Effector memory CD4-positive, alpha-beta T cell (primary cell): ENCODE measurements around the gene PELI2.

ENCODE experiments used
- DNase-seq, 3 donors: peaks; one replicate each; pipeline ENCODE4 v3.0.0-alpha.2; 2020
- H3K27ac ChIP-seq: 2 replicates; pipeline ENCODE4 v1.7.0; 2013; ENCODE audit warnings: mild to moderate bottlenecking, low read length, moderate library complexity; ENCODE audit not compliant: insufficient read depth, poor library complexity, severe bottlenecking
- H3K27me3 ChIP-seq: replicated peaks from 2 replicates; pipeline ENCODE4 v1.7.0; 2013; ENCODE audit warnings: mild to moderate bottlenecking, low read length; ENCODE audit not compliant: insufficient read depth, control insufficient read depth, poor library complexity, severe bottlenecking
- H3K36me3 ChIP-seq: 2 replicates; pipeline ENCODE4 v1.7.0; 2013; ENCODE audit warnings: mild to moderate bottlenecking, low read length, moderate library complexity; ENCODE audit not compliant: control insufficient read depth, insufficient read depth
- H3K4me1 ChIP-seq: 2 replicates; pipeline ENCODE4 v1.7.0; 2013; ENCODE audit warnings: low read length, mild to moderate bottlenecking; ENCODE audit not compliant: control insufficient read depth, insufficient read depth, poor library complexity, severe bottlenecking
- H3K4me3 ChIP-seq: 2 replicates; pipeline ENCODE4 v1.7.0; 2013; ENCODE audit warnings: low read length, low read depth, mild to moderate bottlenecking; ENCODE audit not compliant: insufficient read depth, poor library complexity, severe bottlenecking
- H3K9me3 ChIP-seq: 2 replicates; pipeline ENCODE4 v1.7.0; 2013; ENCODE audit warnings: mild to moderate bottlenecking, low read length, moderate library complexity; ENCODE audit not compliant: control insufficient read depth

The PELI2 gene

DNA sequence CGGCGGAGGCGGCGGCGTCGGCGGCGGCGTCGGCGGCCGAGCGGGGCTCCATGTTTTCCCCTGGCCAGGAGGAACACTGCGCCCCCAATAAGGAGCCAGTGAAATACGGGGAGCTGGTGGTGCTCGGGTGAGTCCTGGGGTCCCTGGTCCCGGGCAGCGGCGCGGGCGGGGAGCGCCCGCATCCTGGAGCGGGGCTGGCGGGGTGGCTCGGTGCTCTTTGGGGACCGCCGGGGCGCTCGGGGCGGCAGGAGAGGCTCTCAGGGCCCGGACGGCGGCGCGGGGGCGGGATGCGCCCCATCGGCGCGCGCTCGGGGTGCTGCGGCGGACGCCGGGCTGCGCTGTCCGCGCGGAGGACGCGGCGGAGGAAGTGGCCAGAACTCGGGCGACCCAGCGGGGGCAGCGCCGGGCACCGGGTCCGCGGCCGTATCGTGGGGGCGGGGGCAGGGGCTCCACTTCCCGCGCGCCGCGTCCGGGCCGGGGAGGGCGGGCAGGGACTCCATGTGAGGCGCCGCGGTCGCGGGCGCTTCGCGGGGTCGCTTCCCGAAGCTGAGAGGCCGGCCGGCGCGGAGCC lies 485 bp downstream of the PELI2 start:
- no peaks in the 10 kb centered on the region for H3K9me3 ChIP-seq
- peak in 2 of 3 donors; percentile 4 to 15 for DNase-seq
- peak overlapping the region; percentile 72 for H3K4me3 ChIP-seq
- H3K27ac ChIP-seq = peak overlapping the region; percentile 52
- H3K27me3 ChIP-seq = no peaks in the 10 kb centered on the region
- H3K36me3 ChIP-seq = no peaks in the 10 kb centered on the region
- H3K4me1 ChIP-seq = peaks cover 8% of the 10 kb centered on the region

DNA sequence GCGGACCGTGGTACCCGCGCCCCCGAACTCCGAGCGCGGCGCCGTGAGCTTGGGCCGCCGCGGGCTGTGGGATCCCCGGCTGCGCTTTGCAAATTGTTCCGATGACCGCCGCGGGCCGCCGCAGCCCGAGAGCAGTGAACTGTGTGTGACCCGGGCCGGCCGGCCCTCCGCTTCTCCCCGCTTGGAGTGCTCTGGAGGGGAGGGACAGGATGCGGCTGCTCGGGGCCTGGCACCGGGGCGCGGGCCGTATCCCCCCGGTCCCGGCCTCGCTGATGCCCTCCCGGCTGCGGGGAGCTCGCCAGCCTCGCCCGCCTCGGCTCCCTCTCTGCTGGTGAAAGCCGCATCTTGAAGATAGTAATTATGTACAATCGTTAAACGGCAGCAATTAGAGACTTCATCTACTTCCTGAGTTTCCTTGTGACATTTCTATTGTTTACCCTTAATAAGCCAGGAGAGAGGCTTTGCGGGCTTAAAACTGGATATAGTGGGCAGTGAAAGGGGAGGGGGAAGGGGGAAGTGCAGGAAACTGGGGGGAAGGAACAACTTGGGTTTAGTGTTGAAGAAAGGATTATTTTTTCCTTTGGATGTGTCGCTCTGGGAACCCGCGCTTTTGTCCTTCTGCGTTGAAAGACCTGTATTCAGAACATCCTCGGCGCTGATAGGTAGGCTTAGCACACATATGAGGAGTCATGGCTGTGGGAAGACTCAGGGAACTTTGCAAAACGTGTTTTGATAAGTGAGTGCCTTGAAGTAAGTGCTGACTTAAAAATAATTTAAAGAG lies 1.2 kb downstream of the PELI2 start:
- H3K4me1 ChIP-seq = peaks cover 8% of the 10 kb centered on the region
- H3K27me3 ChIP-seq = no peaks in the 10 kb centered on the region
- H3K4me3 ChIP-seq = peak overlapping the region; percentile 72
- H3K27ac ChIP-seq = no peak overlapping the region
- no peaks in the 10 kb centered on the region for H3K36me3 ChIP-seq
- peak in 1 of 3 donors; percentile 6 for DNase-seq
- H3K9me3 ChIP-seq = no peaks in the 10 kb centered on the region

DNA sequence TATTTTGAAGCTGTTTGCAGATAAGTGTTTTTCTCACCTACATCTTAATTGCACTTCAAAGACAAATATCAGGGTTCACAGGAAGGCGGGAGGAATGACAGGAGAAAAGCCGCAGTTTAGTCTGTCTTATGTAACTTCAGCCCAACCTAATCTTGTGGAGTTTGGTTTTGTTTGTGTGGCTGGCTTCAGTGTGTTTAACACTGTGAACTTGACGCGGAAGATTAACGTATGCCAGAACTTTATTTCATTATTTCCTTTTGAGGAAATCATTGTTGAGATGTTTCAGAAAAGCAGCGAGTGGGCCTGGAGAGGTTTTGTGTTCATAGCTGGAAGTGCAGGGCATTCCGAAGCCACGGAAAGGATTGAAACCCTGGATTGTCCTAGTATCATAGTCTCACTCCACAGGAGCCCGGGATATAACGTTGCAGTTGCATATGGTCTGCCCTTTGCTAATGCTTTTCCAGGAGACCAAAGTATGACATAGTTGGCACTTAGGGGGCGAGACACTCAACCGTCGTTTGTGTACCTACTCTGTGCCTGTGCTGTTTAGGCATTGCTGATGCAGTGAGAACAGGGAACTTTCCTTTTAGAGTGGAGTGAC lies 2.0 kb downstream of the PELI2 start:
- H3K4me3 ChIP-seq = peak overlapping the region; percentile 72
- H3K4me1 ChIP-seq = peaks cover 8% of the 10 kb centered on the region
- H3K27me3 ChIP-seq = no peaks in the 10 kb centered on the region
- H3K27ac ChIP-seq = no peak overlapping the region
- DNase-seq = no peak
- H3K36me3 ChIP-seq = no peaks in the 10 kb centered on the region
- H3K9me3 ChIP-seq = no peaks in the 10 kb centered on the region

DNA sequence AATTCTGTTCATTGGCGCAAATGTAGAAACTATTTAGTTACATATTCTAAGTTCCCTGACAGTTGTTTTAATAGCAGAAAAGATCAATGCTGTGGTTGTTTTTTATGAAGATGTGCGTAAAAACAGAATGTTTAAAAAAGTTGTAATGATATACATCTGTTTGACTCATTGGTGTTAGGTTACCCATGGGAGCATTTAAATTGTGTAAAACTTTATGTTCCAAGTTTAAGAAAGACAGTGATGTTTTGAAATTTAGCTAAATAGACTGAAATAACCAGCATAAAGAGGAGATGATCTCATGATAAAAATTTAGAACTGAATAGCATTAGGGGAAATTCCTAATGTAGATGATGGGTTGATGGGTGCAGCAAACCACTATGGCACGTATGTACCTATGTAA lies 3.6 kb downstream of the PELI2 start:
- DNase-seq = no peak
- Histone ChIP-seq H3K9me3 (no peaks in the 10 kb centered on the region), H3K4me1 (peaks cover 8% of the 10 kb centered on the region), H3K36me3 (no peaks in the 10 kb centered on the region), H3K27ac (no peak overlapping the region), H3K4me3 (no peak overlapping the region), H3K27me3 (no peaks in the 10 kb centered on the region)

DNA sequence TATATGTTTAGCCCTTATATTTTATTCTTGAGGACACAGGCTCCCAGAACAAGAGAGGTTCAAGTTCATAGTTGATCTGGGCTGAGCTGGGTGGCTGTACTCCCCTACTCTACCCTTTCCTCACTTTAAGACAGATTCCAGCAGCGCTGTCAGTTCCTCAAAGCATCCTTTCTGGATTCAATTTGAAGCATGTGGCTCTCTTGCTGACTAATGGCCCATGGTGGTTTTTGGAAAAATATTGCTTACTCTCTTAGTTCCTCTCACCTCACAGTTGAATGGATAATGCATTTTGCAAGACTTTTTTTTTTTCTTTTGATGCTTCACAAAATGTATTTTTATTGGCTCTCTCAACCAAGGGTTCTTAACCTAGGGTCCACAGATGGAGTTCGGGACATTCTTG lies 4.1 kb downstream of the PELI2 start:
- DNase-seq = no peak
- Histone ChIP-seq H3K27ac (no peak overlapping the region), H3K36me3 (no peaks in the 10 kb centered on the region), H3K4me3 (no peak overlapping the region), H3K9me3 (no peaks in the 10 kb centered on the region), H3K27me3 (no peaks in the 10 kb centered on the region), H3K4me1 (peaks cover 5% of the 10 kb centered on the region)

DNA sequence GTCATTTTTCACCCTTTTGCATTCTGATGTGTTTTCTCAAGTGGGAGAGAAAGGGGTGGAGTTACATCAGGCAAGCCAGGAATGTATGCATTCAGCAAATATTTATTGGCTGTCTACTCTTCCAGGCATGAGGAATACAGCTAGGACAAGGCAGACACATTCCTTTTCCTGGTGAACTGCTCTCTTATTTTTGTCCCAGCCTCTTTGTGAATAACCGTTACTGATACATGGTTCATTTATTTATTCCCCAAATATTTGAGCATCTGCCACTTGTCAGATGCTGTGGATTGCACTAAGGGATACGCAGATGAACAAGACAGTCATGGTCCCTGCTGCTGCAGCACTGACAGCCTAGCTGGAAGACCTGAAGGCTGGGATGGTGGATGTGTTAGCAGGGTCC lies 6.1 kb downstream of the PELI2 start:
- H3K36me3 ChIP-seq = no peaks in the 10 kb centered on the region
- no peaks in the 10 kb centered on the region for H3K27me3 ChIP-seq
- no peak overlapping the region for H3K27ac ChIP-seq
- DNase-seq = no peak
- no peaks in the 10 kb centered on the region for H3K9me3 ChIP-seq
- H3K4me3 ChIP-seq = no peak overlapping the region
- no peaks in the 10 kb centered on the region for H3K4me1 ChIP-seq

DNA sequence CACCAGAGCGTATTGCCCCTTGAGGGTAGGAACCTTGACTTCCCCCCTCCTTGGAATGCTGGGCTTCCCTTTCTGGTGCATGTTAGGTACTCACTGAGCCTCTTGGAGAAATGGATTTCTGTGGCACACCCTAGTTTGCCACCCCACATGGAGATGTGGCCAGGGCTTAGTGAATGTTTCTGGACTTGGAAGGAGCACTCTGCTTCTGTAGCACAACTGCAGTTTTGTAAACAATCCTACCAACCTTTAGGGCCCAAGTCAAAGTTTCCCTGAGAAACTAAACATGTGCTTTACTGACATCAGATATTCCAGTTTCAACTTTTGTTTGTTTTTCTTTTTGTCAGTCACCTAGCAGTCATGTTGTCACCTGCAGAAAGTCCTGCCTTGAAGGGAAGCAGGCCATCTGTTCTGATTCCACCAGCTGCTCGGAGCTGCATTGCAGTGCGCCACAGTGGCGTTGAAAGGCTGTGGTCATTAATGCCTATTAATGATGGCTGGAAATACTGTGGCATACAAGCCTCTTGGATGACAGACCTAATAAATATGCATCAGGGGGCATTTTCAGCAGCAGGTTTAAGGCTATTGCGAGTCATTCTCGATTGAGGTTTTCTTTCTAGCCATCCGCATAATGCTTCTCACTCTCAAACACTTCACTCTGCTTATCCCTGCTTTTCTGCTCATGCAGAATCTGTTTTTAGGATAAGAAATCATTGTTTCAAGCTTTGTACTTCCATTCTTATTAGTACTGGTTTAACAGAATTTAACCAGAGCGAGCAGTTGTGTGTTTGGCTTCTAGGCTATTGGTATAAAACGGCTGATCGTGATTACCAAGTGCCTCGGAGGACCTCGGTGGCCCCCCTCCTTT lies 7.8 kb downstream of the PELI2 start:
- Histone ChIP-seq H3K4me3 (no peak overlapping the region), H3K36me3 (no peaks in the 10 kb centered on the region), H3K27ac (no peak overlapping the region), H3K4me1 (no peaks in the 10 kb centered on the region), H3K9me3 (no peaks in the 10 kb centered on the region), H3K27me3 (no peaks in the 10 kb centered on the region)
- DNase-seq = no peak

DNA sequence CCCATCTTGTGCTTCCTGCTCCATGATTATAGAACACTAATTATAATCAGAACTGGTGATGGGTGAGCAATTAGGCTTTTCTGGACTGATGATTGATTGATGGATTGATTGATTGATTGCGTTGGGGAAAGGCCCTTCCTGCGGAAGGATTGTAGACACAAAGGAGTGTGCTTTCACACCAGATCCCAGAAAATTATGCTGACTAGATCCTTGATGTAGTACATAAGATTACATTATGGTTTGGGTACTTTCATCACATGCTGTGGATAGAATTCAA lies 8.4 kb downstream of the PELI2 start:
- Histone ChIP-seq H3K36me3 (no peaks in the 10 kb centered on the region), H3K9me3 (no peaks in the 10 kb centered on the region), H3K27ac (no peak overlapping the region), H3K27me3 (no peaks in the 10 kb centered on the region), H3K4me1 (no peaks in the 10 kb centered on the region), H3K4me3 (no peak overlapping the region)
- DNase-seq = no peak

DNA sequence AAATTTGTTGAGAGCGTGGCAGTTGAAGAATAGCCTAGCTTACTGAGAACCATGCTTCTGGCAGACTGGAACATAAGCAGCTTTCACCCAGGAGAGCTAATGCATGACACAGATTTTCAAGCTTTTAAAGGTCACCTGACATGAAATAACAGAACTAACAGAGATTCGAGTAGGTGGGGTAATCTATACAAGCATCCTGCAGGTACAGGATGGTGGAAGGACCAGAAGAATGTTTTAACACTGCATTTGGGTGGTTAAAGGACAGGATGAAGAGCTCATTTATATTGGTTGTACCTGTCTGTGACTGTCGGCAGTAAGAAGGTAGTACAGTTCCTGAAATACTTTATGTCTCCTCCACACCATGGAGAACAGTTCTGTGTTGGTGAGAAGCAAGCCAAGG lies 8.9 kb downstream of the PELI2 start:
- DNase-seq = no peak
- no peak overlapping the region for H3K27ac ChIP-seq
- no peaks in the 10 kb centered on the region for H3K27me3 ChIP-seq
- no peaks in the 10 kb centered on the region for H3K4me1 ChIP-seq
- no peaks in the 10 kb centered on the region for H3K9me3 ChIP-seq
- H3K36me3 ChIP-seq = no peaks in the 10 kb centered on the region
- H3K4me3 ChIP-seq = no peak overlapping the region

DNA sequence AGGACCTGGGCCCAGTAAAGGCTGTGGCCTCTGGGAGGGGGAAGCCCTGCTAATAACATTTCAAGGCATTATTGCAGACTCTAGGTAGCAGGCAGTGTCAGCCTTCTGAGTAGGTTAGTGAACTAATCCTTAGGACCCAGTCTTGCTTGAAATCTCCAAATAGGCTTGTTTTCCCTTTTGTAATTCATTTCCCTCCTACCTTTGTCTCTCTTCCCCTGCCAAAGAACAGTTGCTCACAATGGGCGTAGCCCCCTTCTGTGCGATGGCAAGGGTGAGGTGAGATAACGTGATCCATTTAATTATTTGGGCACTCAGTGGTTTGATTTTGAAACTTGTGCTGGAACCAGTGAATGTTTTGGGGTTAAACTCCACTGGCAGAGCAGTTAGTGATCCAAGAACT lies 10.9 kb downstream of the PELI2 start:
- Histone ChIP-seq H3K36me3 (no peaks in the 10 kb centered on the region), H3K4me3 (no peak overlapping the region), H3K4me1 (no peaks in the 10 kb centered on the region), H3K27ac (no peak overlapping the region), H3K27me3 (no peaks in the 10 kb centered on the region), H3K9me3 (no peaks in the 10 kb centered on the region)
- no peak for DNase-seq
